IPS-NIHi11 (cell line): Measurements from ENCODE around the gene TAL1.

Source experiments
- DNase-seq: peaks from one replicate; pipeline ENCODE4 v3.0.0; 2012; ENCODE audit warnings: mixed read lengths, low spot score

Gene TAL1

DNA sequence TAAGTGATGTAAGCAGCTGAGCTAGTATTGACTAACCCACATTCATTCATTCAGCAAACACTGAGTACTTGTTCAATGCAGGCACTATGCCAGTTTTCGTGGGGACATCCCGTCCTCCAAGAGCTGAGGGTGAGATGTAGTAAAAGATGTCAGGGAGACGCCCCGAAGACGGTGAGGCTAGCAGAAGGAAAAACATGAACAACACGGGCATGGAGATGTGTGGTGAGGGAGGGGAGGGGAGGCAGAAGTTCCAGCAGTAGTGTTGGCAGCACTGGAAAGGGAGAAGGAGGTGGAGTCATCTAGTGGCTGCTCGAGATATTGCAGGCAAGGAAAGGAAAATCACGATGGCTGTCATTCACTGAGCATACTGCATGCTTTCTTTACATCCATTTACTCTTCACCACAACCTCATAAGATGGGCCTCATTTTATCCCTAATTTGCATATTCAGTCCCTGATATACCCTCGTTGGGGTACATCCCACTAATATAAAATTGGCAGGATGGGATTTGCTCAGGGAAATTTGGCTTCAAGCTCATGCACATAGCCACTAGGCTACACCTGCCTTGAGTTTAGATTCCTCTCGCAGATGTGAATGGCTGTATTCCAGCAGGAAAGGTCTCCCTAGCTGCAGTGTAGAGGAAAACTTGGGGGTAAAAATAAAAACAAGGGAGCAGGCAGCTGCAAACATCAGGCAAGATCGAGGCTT, 56.6 kb downstream of the TAL1 start:
- DNase-seq = peak; percentile 82

GRCh38 chr1:47174656-47175020, 57.4 kb downstream of the TAL1 start:
- no peak for DNase-seq

DNA sequence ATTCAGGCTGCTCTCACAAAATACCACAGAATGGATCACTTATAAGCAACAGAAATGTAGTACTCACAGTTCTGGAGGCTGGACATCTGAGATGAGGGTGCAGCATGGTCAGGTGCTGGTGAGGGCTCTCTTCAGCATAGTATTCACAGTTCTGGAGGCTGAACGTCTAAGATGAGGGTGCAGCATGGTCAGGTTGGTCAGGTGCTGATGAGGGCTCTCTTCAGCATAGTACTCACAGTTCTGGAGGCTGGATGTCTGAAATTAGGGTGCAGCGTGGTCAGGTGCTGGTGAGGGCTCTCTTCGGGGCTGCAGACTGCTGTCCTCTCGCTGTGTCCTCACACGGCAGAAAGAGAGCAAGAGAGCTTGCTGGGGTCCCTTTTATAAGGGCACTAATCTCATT, 59.2 kb downstream of the TAL1 start:
- no peak for DNase-seq
